HepG2 (cell line): ENCODE results near the gene TAF6L. TPM values are rescaled to one million over a fixed set of nuclear protein-coding genes. Genes with fewer than 3 reads are reported as not detected.

Experiments used
- AKAP8 ChIP-seq: sonication (generic); formaldehyde crosslinking; IDR thresholded peaks from 2 replicates; pipeline ENCODE4 v1.5.1; 2020; ENCODE audit warnings: mild to moderate bottlenecking, missing genetic modification reagents
- ARHGAP35 ChIP-seq: sonication (generic); formaldehyde crosslinking; IDR thresholded peaks from 2 replicates; pipeline ENCODE4 v1.9.0; 2022; ENCODE audit warnings: mild to moderate bottlenecking, inconsistent platforms, moderate library complexity, missing genetic modification reagents, borderline replicate concordance
- ATRX ChIP-seq: sonication (generic); formaldehyde crosslinking; IDR thresholded peaks from 2 replicates; pipeline ENCODE4 v1.4.0; 2020; ENCODE audit warnings: missing genetic modification reagents, borderline replicate concordance
- BORCS8-MEF2B ChIP-seq: sonication (generic); formaldehyde crosslinking; IDR thresholded peaks from 2 replicates; pipeline ENCODE4 v1.8.0; 2022; ENCODE audit warnings: mild to moderate bottlenecking, missing genetic modification reagents
- CREB1 ChIP-seq, 2 experiments: fragments of 450-650 bp in 1 of 2; IDR thresholded peaks; 2 replicates each; pipeline ENCODE4 v1.6.1; 2016 to 2017; ENCODE audit warnings: control low read depth in 1 of 2, mild to moderate bottlenecking in 1 of 2, missing compliant biosample characterization in 1 of 2, missing genetic modification characterization in 1 of 2
- FOXP1 ChIP-seq, 2 experiments: fragments of 450-650 bp in 1 of 2; IDR thresholded peaks; 2 replicates each; pipeline ENCODE4 v1.6.1; 2017 to 2018; ENCODE audit warnings: antibody characterized with exemption in 1 of 2
- GPBP1L1 ChIP-seq: sonication (generic); formaldehyde crosslinking; IDR thresholded peaks from 2 replicates; pipeline ENCODE4 v1.5.0; 2020; ENCODE audit warnings: mild to moderate bottlenecking, missing genetic modification reagents
- GTF2F1 ChIP-seq: fragments of 150-350 bp; IDR thresholded peaks from 2 replicates; pipeline ENCODE4 v1.6.1; 2014; ENCODE audit warnings: low read length
- PREB ChIP-seq: sonication (generic); formaldehyde crosslinking; IDR thresholded peaks from 2 replicates; pipeline ENCODE4 v1.4.0; 2020; ENCODE audit warnings: missing genetic modification reagents
- REXO4 ChIP-seq: sonication (generic); formaldehyde crosslinking; IDR thresholded peaks from 2 replicates; pipeline ENCODE4 v1.8.0; 2022; ENCODE audit warnings: missing genetic modification reagents, mild to moderate bottlenecking, borderline replicate concordance
- SMARCC2 ChIP-seq: fragments of 450-650 bp; IDR thresholded peaks from 2 replicates; pipeline ENCODE4 v1.6.1; 2017; ENCODE audit warnings: antibody characterized with exemption, mild to moderate bottlenecking
- ZNF207 ChIP-seq: fragments of 450-650 bp; IDR thresholded peaks from 2 replicates; pipeline ENCODE4 v1.6.1; 2016; ENCODE audit warnings: antibody characterized with exemption, borderline replicate concordance
- ZNF3 ChIP-seq: IDR thresholded peaks from 2 replicates; pipeline ENCODE4 v1.7.0; 2017; ENCODE audit warnings: inconsistent platforms
- ZNF644 ChIP-seq: IDR thresholded peaks from 2 replicates; pipeline ENCODE4 v1.6.1; 2016; ENCODE audit warnings: low read depth
- ZNF660 ChIP-seq: sonication (generic); formaldehyde crosslinking; IDR thresholded peaks from 2 replicates; pipeline ENCODE4 v1.5.1; 2020; ENCODE audit warnings: mild to moderate bottlenecking, low read depth, missing genetic modification reagents, borderline replicate concordance
- polyA plus RNA-seq, 8 experiments: library from polyadenylated mRNA; depleted of rRNA in 3 of 8; stranded (reverse) in 7 of 8; unstranded in 1 of 8; fragments of >200 nt; fragmentation: Illumina TruSeq in 4 of 8; extraction: Trizol in 4 of 8; gene quantifications; 2 replicates each; pipeline versions ENCODE4 v1.2.1 to v1.2.3, GENCODE V29; 2011 to 2016; ENCODE audit warnings: low read depth in 4 of 8, missing spikeins in 1 of 8, mixed read lengths in 1 of 8; ENCODE audit not compliant: insufficient read depth in 1 of 8
- total RNA-seq, 5 experiments: library from RNA; depleted of rRNA; stranded (reverse); fragments of >200 nt; fragmentation: Illumina TruSeq; extraction: Trizol; gene quantifications; 2 replicates each; pipeline ENCODE4 v1.2.3, GENCODE V29; 2016; ENCODE audit warnings: low read depth in 1 of 5
- TF ChIP-seq, protein P1 (sequence below): sonication (generic); formaldehyde crosslinking; conservative IDR thresholded peaks from 2 replicates; pipeline ENCODE4 v1.5.0; 2020; ENCODE audit warnings: missing genetic modification reagents
- TF ChIP-seq, protein P2 (sequence below), 2 experiments: sonication (generic) in 1 of 2; formaldehyde crosslinking in 1 of 2; IDR thresholded peaks; 2 replicates each; pipeline versions ENCODE4 v1.4.0 to v1.6.1; 2016 to 2020; ENCODE audit warnings: borderline replicate concordance in 1 of 2, low read depth in 1 of 2, mild to moderate bottlenecking in 1 of 2, missing genetic modification reagents in 1 of 2
- TF ChIP-seq, protein P3 (sequence below): sonication (generic); formaldehyde crosslinking; IDR thresholded peaks from 2 replicates; pipeline ENCODE4 v1.4.0; 2020; ENCODE audit warnings: missing genetic modification reagents, borderline replicate concordance

Gene TAF6L
- total and polyA plus RNA-seq, 2 of the 13 experiments (the other 11 are each of a cell fraction or from before 2014, with no cell fraction given), result 12.6 to 19.4 TPM

DNA sequence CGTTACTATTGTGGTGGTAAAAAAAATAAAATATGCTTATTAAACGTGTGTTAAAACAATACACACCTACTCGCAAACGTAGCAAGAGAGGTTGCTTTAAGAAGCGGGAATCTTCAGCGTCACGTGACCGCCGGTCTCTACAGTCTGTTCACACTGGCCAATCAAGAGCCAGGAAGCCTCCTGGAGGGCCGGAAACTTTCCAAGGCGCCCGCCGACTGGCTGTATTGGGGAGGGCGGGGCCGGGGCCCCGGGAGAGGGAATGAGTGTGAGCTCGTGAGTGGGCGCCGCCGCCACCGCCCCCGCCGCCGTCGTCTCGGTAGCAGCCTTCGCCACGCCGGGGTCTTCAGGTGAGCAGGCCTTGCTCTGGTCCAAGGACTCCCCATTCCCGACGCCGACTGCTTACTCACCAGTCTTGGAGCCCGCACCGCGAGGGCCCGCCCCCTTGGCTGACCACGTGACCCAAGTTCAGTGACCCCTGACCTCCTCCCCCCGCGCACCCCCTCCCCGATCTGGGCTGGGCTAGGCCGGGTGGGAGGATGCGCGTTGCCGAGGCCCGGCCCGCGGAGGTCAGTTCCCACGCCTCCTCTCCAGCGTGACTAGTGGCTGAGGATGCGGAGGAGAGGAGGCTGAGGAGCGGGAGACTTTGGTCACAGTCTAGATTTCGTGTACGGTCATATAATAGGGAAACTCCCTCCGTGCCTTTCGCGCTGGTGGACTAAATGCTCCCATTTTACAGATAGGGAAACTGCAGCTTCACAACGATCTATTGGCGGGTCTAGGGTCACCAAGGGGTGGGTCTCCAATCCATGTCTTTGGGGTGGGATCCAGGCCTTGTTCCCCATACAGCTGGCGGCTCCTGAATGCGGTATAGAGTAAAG is at the start of gene TAF6L (continued):
- TF ChIP-seq ZNF644 (CRISPR knock-in tag) (no peak), ZNF3 (CRISPR knock-in tag) (no peak), ZNF207 (no peak), REXO4 (no peak), SMARCC2 (no peak), ATRX (CRISPR knock-in tag) (no peak), ZNF660 (no peak), GPBP1L1 (CRISPR knock-in tag) (no peak), FOXP1 (IDR thresholded peaks at IDR 0.05) (no peak), FOXP1 (CRISPR knock-in tag; IDR thresholded peaks at IDR 0.05) (no peak), ARHGAP35 (no peak), GTF2F1 (0 out of 2 replicates have a peak, but pooled peaks have one; percentile 44), PREB (CRISPR knock-in tag) (no peak), BORCS8-MEF2B (peak; percentile 73; the same call in 1 of the 2 replicates), CREB1 (IDR thresholded peaks at IDR 0.05) (peak; percentile 37), CREB1 (CRISPR knock-in tag; IDR thresholded peaks at IDR 0.05) (0 out of 2 replicates have a peak, but pooled peaks have one; percentile 24), AKAP8 (CRISPR knock-in tag) (no peak)
- TF ChIP-seq, protein P1, sequence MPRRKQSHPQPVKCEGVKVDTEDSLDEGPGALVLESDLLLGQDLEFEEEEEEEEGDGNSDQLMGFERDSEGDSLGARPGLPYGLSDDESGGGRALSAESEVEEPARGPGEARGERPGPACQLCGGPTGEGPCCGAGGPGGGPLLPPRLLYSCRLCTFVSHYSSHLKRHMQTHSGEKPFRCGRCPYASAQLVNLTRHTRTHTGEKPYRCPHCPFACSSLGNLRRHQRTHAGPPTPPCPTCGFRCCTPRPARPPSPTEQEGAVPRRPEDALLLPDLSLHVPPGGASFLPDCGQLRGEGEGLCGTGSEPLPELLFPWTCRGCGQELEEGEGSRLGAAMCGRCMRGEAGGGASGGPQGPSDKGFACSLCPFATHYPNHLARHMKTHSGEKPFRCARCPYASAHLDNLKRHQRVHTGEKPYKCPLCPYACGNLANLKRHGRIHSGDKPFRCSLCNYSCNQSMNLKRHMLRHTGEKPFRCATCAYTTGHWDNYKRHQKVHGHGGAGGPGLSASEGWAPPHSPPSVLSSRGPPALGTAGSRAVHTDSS (CRISPR knock-in tag), result no peak
- TF ChIP-seq, protein P2, sequence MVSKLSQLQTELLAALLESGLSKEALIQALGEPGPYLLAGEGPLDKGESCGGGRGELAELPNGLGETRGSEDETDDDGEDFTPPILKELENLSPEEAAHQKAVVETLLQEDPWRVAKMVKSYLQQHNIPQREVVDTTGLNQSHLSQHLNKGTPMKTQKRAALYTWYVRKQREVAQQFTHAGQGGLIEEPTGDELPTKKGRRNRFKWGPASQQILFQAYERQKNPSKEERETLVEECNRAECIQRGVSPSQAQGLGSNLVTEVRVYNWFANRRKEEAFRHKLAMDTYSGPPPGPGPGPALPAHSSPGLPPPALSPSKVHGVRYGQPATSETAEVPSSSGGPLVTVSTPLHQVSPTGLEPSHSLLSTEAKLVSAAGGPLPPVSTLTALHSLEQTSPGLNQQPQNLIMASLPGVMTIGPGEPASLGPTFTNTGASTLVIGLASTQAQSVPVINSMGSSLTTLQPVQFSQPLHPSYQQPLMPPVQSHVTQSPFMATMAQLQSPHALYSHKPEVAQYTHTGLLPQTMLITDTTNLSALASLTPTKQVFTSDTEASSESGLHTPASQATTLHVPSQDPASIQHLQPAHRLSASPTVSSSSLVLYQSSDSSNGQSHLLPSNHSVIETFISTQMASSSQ (IDR thresholded peaks at IDR 0.05; ENCODE audit: low read depth), result no peak
- TF ChIP-seq, protein P2 (CRISPR knock-in tag; IDR thresholded peaks at IDR 0.05; ENCODE audit: borderline replicate concordance), result no peak
- TF ChIP-seq, protein P3, sequence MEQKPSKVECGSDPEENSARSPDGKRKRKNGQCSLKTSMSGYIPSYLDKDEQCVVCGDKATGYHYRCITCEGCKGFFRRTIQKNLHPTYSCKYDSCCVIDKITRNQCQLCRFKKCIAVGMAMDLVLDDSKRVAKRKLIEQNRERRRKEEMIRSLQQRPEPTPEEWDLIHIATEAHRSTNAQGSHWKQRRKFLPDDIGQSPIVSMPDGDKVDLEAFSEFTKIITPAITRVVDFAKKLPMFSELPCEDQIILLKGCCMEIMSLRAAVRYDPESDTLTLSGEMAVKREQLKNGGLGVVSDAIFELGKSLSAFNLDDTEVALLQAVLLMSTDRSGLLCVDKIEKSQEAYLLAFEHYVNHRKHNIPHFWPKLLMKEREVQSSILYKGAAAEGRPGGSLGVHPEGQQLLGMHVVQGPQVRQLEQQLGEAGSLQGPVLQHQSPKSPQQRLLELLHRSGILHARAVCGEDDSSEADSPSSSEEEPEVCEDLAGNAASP, result peak; percentile 37
